ENCODE results near the gene CDC42BPG. TPM values are rescaled to one million over a fixed set of nuclear protein-coding genes. Genes with fewer than 3 reads are reported as not detected.

CDC42BPG gene
- total and polyA plus RNA-seq, 10 of the 15 experiments (the other 5 are each of a cell fraction or from before 2014, with no cell fraction given), result 0.02 to 1.3 (median 0.09) TPM; not detected in 1

GRCh38 chr11:64839335-64839734 is 5.1 kb downstream of the CDC42BPG start:
- DNase-seq (ENCODE audit: low read depth, low spot score), result no peak
- H3K9ac ChIP-seq (ENCODE audit: control insufficient read depth, insufficient read depth, low read length), result no peak overlapping the region
- SMC1A ChIA-PET (ENCODE audit: uncharacterized antibody, unreplicated experiment), result interaction anchor here (1.0 kb wide), 1 partner anchor 25 kb away, joined by 3 read pairs; no protein-coding TSS in a partner anchor
- no peak overlapping the region for H2AFZ ChIP-seq (ENCODE audit: control insufficient read depth, low read depth, low read length)
- intact Hi-C loops (cut with micrococcal nuclease; ENCODE audit: unreplicated experiment), result no loop called here
- H3K4me3 ChIP-seq, result no peak overlapping the region
- in situ Hi-C loops (cut with MboI), result no loop called here
- no peaks in the 10 kb centered on the region for H3K9me3 ChIP-seq (replicated peaks; ENCODE audit: control insufficient read depth, insufficient read depth, low read length)
- RAD21 ChIA-PET (ENCODE audit: unreplicated experiment), result no interaction called here
- POLR2A ChIA-PET, result no interaction called here
- H3K4me1 ChIP-seq (ENCODE audit: control insufficient read depth, insufficient read depth, low read length), result peaks cover 7% of the 10 kb centered on the region
- no peaks in the 10 kb centered on the region for H4K20me1 ChIP-seq (ENCODE audit: control insufficient read depth, insufficient read depth)
- TF ChIP-seq NFYA (IDR thresholded peaks at IDR 0.05; ENCODE audit: borderline replicate concordance, low read depth, low read length), result no peak
- no peak for TF ChIP-seq KLF5 (IDR thresholded peaks at IDR 0.05; ENCODE audit: partially characterized antibody)
- TF ChIP-seq ZNF622 (IDR thresholded peaks at IDR 0.05), result no peak
- TF ChIP-seq IKZF2 (IDR thresholded peaks at IDR 0.05), result no peak
- TF ChIP-seq TCF7 (IDR thresholded peaks at IDR 0.05; ENCODE audit: borderline replicate concordance), result no peak
- TF ChIP-seq PAX8 (IDR thresholded peaks at IDR 0.05), result no peak
- no peak for TF ChIP-seq ZNF207 (IDR thresholded peaks at IDR 0.05; ENCODE audit: borderline replicate concordance)
- TF ChIP-seq BCL11A (IDR thresholded peaks at IDR 0.05; ENCODE audit: low read depth, low read length), result no peak
- TF ChIP-seq ELK1 (IDR thresholded peaks at IDR 0.05; ENCODE audit: low read depth, low read length), result no peak
- TF ChIP-seq RBBP5 (conservative IDR thresholded peaks at IDR 0.05), result no peak
- no peak for TF ChIP-seq NRF1 (conservative IDR thresholded peaks at IDR 0.05; ENCODE audit: low read depth, low read length)
- TF ChIP-seq WRNIP1 (IDR thresholded peaks at IDR 0.05; ENCODE audit: borderline replicate concordance, low read depth, low read length), result no peak
- TF ChIP-seq TCF12 (IDR thresholded peaks at IDR 0.05; ENCODE audit: low read depth, low read length), result no peak
- TF ChIP-seq CBX5 (IDR thresholded peaks at IDR 0.05; ENCODE audit: low read depth), result no peak
- no peak for TF ChIP-seq GABPA (IDR thresholded peaks at IDR 0.05; ENCODE audit: low read depth)
- no peak for TF ChIP-seq ZBTB11 (CRISPR knock-in tag; IDR thresholded peaks at IDR 0.05)
- H3K27ac ChIP-seq (ENCODE audit: control insufficient read depth, insufficient read depth), result no peak overlapping the region
- no peak for FAIRE-seq
- BruUV-seq (replicated peaks), result no TSS peak
- no peaks in the 10 kb centered on the region for H3K79me2 ChIP-seq (ENCODE audit: control insufficient read depth, insufficient read depth, low read length)
- H3K4me2 ChIP-seq (ENCODE audit: control insufficient read depth, insufficient read depth), result no peak overlapping the region
- WGBS (ENCODE audit: insufficient coverage, insufficient replicate concordance, low lambda C conversion rate, missing lambda C conversion rate), result 63% methylated on average over 13 of the region's 13 CpGs
- ATAC-seq, result no peak
- no peaks in the 10 kb centered on the region for H3K36me3 ChIP-seq (ENCODE audit: control insufficient read depth in 2 of 2, insufficient read depth in 2 of 2, low read length in 1 of 2)
- CTCF ChIA-PET, result interaction anchor here (0.6 to 1.6 kb wide), 3 partner anchors 9 to 477 kb away, joined by 3 to 4 read pairs (median 4); no protein-coding TSS in a partner anchor
- no peaks in the 10 kb centered on the region for H3K27me3 ChIP-seq (replicated peaks in 1 of 2; ENCODE audit: control insufficient read depth in 2 of 2, insufficient read depth in 2 of 2, low read length in 1 of 2)
